DMS 273 (cell line): ENCODE results near the gene SNRPF.

ENCODE experiments used
- DNase-seq: peaks from one replicate; lab custom pipeline; 2025; ENCODE audit not compliant: unreplicated experiment; lab: John Stamatoyannopoulos, UW

Gene SNRPF

DNA sequence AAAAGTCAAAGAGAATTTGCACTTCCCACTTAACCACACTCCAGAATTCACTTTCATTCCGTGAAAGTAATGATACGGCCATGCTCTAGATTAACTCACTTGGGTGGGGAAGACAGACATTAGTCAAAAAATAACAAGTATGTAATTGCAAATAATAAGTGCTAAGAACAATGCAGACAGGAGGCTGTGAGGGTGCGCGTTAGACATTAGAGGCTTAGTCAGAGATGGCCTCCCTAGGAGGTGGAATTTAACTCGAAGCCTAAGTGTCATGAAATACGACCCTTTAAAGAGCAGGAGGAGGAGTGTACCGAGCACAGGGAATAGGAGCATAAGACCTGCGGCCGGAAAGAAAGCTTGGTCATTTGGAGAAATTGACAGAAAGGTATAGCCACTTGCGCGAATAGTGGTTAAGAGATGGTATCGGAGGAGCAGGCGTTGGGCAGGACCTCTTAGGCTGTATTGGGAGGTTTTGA, 628 bp downstream of the SNRPF start:
- DNase-seq = peak; percentile 56

DNA sequence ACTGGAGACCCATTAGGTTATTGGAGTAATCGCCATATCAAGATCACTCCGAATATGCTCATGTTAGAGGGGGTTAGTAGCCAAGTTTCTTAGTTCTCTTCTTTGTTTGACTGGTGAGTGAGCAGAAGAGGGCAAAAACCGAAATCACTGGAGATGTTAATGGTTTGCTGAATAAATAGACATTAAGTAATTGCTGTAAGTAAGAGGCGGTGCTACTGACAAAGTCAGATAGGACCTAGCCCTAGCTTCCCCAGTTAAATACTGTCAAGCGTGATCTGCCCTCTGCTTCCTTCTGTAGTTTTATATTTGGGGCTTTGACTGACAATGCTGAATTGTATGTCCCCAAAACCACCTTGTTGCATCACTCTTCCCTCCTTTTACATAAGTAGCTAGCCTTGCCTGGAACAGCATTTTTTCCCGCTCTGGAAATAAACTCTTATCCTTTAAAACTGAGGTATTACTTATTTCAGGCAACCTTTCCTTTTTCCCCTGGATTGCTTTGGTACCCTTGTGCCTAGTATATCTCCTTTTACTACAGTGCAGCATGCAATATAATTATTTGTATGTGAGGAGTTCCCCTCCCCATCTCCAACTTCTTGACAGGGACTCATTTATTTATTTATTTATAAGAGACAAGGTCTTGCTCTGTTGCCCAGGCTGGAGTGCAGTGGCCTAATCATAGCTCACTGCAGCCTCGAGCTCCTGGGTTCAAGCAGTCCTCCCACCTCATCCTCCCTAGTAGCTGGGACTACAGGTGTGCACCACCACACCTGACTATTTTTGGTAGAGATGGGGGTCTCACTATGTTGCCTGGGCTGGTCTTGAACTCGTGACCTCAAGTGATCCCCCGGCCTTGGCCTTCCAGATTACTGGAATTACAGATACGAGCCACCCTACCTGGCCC, 1.4 kb downstream of the SNRPF start:
- DNase-seq = peak; percentile 6

- DNase-seq = no peak
Measured at GRCh38 chr12:95862038-95862437, 3.3 kb downstream of the SNRPF start.

GRCh38 chr12:95863337-95863736, 4.6 kb downstream of the SNRPF start:
- DNase-seq = no peak

DNA sequence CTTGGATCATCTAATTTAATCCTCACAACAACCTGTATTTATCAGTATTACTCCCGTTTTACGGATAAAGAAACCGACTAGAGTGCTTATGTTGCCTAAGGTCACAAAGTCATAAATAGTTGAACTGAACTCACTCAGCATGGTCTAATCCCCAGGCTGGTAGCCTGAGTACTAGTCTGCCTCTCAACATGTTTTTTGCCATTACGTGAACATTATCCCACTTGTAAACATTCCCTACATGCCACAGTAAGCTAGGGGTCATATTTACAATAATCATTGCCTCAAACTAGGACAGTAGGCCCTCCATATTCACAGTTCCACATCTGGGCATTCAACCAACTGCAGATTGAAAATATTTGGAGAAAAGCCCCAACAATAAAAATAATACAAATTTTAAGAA, 12.1 kb downstream of the SNRPF start:
- DNase-seq = no peak

- no peak for DNase-seq
Measured at GRCh38 chr12:95874452-95874851, 15.7 kb downstream of the SNRPF start.

DNA sequence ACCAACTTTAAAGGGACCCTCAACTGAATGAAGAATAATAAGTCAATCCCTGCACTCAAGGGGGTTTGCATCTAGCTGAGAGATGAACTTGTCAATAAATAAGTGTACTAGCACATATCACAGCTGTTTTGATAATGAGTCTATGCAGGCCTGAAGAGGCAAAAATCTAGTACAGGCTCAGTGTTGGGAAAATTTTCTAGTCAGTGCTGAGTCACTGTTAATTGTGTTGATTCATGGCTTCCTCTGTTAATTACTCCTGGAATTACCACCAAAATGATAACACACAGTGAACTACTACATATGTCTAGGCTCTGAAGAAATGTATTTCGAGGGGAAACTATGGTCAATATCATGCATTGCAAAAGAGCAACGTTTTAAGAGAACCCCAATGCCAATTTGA, 18.9 kb downstream of the SNRPF start:
- no peak for DNase-seq

GRCh38 chr12:95880895-95881294, 22.1 kb downstream of the SNRPF start:
- no peak for DNase-seq

- DNase-seq = peak; percentile 48
Measured at GRCh38 chr12:95881331-95881955, 22.7 kb downstream of the SNRPF start.

DNA sequence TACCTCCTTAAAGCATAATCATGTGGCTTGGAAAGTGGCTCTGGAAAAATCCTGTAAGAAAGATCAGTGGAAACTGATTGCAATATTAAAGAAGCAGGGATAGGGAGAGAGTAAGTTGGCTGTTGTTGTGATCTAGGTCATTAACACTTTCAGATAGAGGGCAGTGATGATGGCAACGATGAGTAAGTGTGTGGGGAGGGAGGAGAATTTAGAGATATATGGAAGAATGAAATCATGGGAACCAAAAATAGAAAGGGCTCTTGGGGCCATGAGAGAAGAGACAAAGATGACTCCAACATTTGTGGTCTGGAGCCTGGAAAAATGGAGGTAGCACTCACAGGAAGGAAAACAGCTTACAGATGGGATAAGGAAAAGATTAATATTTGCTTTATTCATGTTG, 23.3 kb downstream of the SNRPF start:
- no peak for DNase-seq

GRCh38 chr12:95882873-95883272, 24.1 kb downstream of the SNRPF start:
- no peak for DNase-seq

- DNase-seq = no peak
Measured at GRCh38 chr12:95884998-95885397, 26.2 kb downstream of the SNRPF start.

DNA sequence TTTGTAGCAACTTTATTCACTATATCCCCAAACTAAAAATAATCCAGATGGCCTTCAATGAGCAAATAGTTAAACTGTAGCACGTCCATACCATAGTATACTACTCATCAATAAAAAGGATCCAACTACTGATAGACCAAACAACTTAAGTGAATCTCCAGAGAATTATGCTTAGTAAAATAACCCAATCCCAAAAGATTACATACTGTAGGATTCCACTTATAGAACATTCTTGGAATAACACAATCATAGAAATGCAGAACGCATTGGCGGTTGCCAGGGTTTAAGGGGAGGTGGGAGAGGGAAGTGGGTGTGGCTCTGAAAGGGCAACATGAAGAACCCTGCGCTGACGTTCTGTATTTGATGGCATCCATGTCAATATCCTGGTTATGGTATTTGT, 28.6 kb downstream of the SNRPF start:
- no peak for DNase-seq

- DNase-seq = no peak
Measured at GRCh38 chr12:95890958-95891357, 32.2 kb downstream of the SNRPF start.

GRCh38 chr12:95896846-95897245, 38.1 kb downstream of the SNRPF start:
- no peak for DNase-seq

- no peak for DNase-seq
Measured at GRCh38 chr12:95898081-95898480, 39.3 kb downstream of the SNRPF start.

DNA sequence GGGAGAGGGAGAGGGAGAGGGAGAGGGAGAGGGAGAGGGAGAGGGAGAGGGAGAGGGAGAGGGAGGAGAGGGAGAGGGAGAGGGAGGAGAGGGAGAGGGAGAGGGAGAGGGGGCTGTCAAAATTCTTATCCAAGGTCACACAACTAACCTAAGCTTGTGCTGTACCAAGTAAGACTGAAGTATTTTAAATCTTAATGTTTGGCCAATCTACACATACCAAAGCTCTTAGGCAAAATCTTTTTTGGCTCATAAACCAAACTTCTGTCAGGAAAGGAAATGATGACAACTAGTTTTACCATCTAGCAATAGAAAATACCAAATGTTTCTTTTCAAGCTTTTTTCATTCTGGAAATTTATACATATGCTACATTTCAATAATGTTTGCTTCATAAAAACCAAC, 49.8 kb downstream of the SNRPF start:
- DNase-seq = no peak

DNA sequence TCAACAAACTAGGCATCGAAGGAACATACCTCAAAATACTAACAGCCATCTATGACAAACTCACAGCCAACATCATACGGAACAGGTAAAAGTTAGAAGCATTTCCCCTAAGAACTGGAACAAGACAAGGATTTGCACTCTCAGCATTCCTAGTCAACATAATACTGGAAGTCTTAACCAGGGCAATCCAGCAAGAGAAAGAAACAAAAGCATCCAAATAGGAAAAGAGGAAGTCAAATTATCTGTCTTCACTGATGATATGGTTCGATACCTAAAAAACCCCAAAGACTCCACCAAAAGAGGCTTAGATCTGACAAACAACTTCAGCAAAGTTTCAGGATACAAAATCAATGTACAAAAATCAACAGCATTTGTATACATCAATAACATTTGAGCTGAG, 51.1 kb downstream of the SNRPF start:
- no peak for DNase-seq
